Inferior parietal cortex (tissue), 1 donor: Measurements from ENCODE around the gene SURF2.

ENCODE experiments used
- DNase-seq: peaks from one replicate; pipeline ENCODE4 v3.0.0-alpha.2; 2016; ENCODE audit errors: extremely low spot score

Gene SURF2

DNA sequence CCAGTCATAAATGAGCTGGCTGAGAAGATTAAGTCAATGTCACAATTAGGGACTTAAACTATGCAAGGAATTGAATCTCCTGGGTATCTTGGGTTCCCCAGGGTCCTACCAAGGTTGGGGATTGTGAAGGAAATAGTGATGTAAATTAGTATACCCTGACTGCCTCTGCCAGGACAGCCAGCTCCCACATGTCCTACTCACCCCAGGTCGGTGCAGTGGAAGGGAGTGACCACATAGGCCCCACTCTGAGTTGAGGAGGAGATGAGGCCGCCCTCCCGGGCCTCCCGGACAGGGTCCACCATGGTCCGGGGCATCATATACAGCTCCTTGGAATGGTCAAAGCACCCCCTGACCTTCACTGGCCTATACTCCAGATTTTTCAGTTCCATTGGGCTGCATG, 2.8 kb upstream of the SURF2 start:
- no peak for DNase-seq

DNA sequence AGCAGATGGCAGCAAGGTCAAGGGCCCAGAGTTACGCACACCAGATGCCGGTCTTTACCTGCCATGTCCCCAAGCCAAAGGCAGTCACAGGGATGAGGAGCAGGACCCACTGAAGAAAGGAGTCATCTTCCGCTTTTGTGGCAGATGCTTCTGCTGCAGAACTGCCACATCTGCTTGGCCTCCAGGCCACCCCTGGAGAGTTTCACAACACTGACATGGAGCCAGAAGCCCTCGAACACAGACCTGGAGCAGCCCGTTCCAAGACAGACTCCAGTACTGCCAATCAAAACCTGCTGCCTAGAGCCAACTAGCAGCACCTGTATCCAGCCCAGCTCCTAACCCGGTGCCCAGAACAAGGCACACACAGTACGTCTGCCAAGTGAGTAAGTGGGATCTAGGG, 1.6 kb upstream of the SURF2 start:
- no peak for DNase-seq

DNA sequence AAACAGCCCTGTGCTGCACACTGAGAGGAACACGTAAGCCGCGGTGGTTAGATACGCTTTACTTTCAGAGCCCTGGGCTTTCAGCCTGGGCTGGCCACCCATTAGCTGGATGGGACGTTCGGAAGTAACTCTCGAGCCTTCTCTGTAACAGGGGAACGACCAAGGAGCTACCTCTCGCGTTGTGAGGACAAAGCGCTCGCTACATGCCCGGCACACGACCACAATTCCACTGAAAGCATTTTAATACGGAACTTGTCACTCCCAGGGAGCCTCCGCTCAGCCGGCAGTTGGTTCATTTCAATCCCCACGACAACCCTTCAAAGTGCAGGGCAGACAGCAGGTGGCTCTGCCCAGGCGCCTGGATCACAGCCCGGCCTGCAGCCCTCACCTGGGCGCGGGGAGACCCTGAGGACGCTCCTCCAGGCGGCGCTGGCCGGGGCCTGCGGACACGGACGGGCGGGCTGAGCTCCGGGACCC, 431 bp upstream of the SURF2 start:
- DNase-seq, result no peak

DNA sequence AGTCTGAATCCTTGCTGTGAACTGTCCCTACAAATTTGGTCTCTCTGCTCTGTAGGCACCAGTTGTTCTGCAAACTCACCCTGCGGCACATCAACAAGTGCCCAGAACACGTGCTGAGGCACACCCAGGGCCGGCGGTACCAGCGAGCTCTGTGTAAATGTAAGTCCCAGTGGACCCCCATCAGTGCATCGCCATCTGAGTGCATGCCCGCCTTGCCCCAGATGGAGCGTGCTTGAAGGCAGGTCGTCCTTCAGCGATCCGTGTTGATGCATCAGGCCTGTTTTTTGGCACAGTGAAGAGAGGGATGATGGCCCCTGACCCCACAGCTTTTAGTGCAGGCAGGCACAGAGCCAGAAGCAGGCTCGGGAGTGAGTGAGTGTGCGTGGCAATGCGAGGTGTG, 1.3 kb downstream of the SURF2 start:
- DNase-seq, result no peak

GRCh38 chr9:133359399-133360175, 3.2 kb downstream of the SURF2 start:
- DNase-seq, result no peak

DNA sequence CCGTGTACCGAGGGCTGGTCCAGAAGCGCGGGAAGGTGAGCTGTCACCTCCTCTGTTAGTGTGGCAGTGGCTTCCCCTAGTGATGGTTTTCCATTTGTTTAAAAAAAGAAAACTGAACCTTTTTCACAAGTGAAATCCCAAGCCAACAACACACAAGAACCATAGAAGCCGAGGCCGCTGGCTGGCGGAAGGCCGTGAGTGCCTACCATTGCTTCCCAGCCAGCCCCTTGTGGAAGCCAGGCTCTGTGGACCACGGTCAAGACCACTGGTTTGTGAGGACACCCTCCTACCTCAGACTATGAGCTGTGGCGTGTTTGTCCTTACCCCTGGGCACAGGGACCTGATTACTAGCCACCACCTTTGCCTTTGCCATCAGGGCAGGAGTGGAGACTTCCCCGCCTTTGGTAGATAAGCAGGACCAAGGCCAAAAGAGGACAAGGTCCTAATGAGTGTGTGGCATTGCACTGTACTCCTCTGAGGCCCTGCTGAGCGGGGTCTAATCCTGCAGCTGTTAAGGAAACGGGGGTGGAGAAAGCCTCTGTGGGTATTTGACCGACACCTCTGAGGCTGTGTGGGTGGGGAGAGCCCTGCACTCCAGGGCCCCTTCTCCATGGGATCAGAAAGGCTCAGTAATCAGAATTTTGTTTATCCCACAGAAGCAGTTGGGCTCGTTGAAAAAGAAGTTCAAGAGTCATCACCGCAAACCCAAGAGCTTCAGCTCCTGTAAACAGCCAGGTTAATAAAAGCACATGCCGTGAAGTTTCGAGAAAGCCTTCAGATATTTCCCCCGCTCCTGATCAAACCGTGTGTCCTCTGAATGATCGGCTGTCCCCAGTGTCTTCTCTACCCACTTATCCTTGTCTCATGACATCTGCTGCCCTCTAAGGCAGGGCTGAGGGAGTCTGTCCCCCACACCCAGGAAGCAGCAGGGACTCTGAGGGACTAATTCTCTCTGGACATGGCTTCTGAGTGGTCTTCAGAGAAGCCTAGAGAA, 4.3 kb downstream of the SURF2 start:
- DNase-seq, result no peak

DNA sequence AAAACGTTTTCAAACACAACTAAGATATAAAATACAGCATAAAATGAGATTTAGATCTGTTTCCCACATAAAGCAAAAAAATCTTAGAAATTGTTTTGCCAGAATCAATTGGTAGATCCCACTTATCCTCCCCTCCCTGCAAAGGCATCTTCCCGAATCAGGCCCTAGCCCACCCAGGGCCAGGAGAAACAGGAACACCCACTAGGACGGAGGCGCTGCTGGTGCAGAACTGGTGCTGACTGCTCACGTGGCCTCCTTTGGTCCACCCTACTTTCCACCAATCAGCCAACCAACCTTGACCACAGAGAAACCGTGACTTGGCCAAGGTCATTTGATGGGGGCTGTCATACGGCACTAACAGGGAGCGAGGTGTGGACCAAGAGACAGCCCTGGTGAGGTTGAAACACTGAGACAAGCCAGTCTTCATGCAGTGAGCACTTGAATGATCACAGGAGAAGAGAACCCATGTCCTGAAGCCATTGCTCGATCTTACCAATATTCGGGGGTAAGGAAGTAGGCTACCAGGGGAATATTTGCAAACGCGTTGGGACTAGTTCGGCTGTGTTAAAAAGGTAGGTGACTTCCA, 5.2 kb downstream of the SURF2 start:
- DNase-seq, result no peak

GRCh38 chr9:133362359-133363044, 6.2 kb downstream of the SURF2 start:
- DNase-seq, result no peak

DNA sequence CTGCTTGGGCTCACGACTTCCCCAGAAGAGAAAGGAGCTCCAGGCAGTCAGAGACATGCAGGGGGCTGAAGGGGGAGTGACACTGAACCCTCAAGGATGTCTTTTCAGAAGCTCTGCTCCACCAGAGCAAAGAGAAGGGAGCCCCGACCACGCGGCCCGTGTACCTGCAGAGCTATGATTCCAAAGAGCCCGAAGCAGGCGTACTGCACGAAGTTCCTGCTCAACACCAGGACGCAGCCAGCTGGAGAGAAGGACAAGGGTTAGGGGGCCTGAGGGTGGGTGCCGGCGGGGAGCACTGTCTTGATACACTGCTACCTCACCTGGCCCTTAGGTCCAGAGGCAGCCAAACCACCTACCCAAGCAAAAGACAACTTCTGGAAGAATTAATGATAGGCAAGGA, 10.1 kb downstream of the SURF2 start:
- no peak for DNase-seq

DNA sequence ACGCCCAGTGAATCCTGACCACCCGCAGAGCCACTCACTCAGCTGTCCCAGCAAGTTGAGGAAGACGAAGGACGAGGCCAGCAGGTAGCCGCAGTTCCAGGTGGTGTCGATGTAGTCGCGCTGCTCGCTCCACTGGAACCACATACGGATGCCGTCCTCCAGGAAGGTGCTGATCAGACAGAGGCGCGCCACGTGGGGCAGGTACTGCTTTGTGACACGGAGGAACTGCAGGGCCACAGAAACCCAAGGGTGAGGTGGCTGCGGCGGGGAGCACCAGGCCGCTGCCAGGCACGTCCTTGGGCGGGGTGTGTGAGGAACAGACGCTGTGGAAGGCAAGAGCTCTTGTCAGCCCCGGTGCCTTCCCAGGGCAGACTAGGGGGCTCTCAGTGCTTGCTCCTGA, 10.9 kb downstream of the SURF2 start:
- DNase-seq, result no peak

GRCh38 chr9:133367778-133368177, 11.4 kb downstream of the SURF2 start:
- DNase-seq, result no peak

DNA sequence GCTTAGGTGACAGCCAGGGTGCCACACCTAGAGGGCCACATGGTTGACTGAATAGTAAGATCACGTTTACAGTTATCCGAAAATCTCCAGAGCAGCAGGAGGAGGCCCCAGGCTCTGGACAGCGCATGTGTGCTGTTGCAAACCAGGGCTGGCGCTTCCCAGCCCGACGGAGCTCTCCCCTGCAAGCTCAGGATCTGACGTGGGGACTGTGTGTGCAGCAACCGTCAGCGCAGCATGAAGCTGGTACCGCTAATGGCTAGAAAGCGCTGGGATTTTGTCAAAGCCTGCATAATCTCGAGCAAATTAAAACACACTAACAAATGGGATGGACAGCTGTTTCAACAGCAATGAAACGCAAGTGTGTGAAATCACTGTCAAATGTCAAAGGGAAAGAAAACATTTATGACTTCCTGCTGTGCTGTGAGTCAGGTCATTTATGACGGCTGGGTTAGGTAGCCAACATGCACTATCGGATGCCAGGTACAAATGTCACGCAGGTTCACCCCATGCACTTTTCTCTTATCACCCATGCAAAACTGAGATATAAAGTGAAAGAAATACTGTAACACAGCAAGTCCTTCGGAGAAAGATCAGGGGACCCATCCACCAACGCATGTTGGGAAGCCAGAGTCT, 12.0 kb downstream of the SURF2 start:
- DNase-seq, result no peak

- DNase-seq, result no peak
Observed at GRCh38 chr9:133369422-133369821, 13.1 kb downstream of the SURF2 start.

DNA sequence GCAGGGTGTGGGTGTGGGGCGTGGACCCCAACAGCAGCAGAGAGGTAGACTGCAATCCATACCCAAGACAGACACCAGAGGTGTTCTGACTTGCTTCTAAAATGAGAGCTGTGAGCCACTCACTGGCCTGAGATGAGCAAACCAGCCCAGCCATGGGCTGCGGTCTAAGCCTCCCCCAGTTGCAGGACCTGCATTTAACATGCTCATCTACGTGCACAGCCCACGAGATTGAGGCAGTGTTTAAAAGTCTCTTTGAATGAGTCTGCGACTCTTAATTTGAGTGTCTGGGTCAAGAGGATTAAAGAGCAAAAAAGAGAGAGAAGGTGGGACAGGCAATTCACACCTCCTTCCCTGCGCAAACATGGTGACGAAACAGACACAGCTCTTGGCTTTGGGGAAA, 13.6 kb downstream of the SURF2 start:
- DNase-seq, result no peak

DNA sequence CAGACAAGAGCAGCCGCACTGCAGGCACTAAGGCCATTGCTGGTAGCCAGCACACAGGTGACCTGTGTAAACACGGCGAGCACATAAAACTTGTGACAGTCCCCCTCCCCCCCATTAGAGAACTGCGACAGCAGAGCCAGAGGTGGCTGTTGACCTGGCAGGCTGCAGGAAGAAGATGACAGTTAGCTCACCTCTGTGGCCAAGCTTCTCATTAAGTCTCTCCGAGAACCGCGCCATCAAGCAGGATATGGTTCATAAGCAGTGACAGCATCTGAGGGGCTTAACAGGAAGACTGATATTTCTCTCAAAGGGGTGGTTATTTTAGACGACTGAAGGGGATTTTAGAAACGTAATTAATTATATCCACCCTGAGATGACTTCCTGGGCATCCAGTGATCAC, 14.3 kb downstream of the SURF2 start:
- no peak for DNase-seq

DNA sequence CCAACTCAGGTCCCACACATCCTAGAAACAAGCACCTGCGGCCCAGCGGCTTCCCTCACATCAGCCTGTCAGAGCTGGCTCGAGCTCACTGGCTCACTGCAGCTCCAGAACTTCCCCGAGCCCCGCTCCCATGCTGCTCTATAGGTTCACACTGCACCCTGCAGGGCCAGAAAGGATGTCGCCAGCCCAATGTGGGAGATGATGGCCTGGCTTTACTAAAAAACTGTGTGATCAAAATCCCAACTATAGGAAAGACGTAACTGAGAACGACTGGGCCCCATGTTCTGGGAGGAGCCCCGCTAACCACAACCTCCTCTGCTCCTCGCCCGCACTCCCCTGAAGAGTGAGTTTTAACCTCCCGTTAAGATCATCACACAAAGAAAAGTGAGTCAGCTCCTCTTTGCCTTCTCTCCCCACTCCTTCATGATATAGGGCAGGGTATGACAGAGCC, 14.9 kb downstream of the SURF2 start:
- DNase-seq, result no peak

GRCh38 chr9:133372144-133372543, 15.8 kb downstream of the SURF2 start:
- DNase-seq, result no peak

DNA sequence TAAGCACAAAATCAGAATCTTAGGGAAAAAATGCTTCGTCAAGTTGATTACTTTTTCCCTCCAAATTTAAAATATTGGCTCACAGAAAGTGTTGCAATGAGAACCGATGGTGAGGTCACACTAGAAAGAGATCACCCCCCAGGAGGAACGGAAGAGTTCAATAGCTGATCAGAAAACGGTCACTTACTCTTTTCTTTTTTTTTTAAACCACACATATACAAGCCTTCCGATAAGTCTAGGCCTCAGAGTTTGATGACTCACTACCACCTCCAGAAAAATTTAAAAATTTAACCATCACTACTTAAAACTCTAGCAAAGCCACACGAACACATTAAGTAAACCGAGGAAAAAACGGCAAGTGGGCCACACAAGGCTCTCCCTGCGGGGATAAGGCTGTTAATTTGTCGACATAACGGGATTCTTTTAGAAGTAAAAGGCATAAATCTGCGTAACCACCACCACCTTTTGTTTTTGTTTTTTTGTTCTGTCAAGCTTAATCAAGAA, 18.3 kb downstream of the SURF2 start:
- DNase-seq, result no peak

GRCh38 chr9:133375116-133375723, 18.9 kb downstream of the SURF2 start:
- DNase-seq, result no peak
